Central memory CD8-positive, alpha-beta T cell (primary cell): ENCODE measurements around the gene FARP1.

ENCODE experiments used
- ATAC-seq: fragments of 150-1000 bp; cut with Tn5 transposase; replicated peaks from 2 replicates; pipeline ENCODE4 v1.10.0; 2022; ENCODE audit warnings: mild to moderate bottlenecking, moderate FRiP score, moderate number of reproducible peaks; ENCODE audit not compliant: poor library complexity, severe bottlenecking; ENCODE audit errors: extremely low read depth
- DNase-seq, 2 donors: peaks; one replicate each; pipeline ENCODE4 v3.0.0; 2021; ENCODE audit warnings: low spot score in 2 of 2
- H3K27ac Mint-ChIP-seq: one replicate; pipeline ENCODE4 v1.8.0; 2022; ENCODE audit warnings: low read depth, mild to moderate bottlenecking, moderate library complexity, mixed read lengths
- H3K27me3 Mint-ChIP-seq: one replicate; pipeline ENCODE4 v1.8.0; 2022; ENCODE audit warnings: mixed read lengths
- H3K36me3 Mint-ChIP-seq: one replicate; pipeline ENCODE4 v1.8.0; 2022; ENCODE audit warnings: mild to moderate bottlenecking, moderate library complexity, mixed read lengths; ENCODE audit not compliant: insufficient read depth
- H3K4me1 Mint-ChIP-seq: one replicate; pipeline ENCODE4 v1.8.0; 2022; ENCODE audit warnings: mixed read lengths
- H3K4me3 Mint-ChIP-seq: one replicate; pipeline ENCODE4 v1.8.0; 2022; ENCODE audit warnings: mild to moderate bottlenecking, moderate library complexity, mixed read lengths
- H3K9me3 Mint-ChIP-seq: one replicate; pipeline ENCODE4 v1.8.0; 2022; ENCODE audit warnings: mixed read lengths

FARP1 gene

GRCh38 chr13:98413796-98414195 is 270.9 kb downstream of the FARP1 start:
- H3K4me3 Mint-ChIP-seq, result no peak overlapping the region
- H3K36me3 Mint-ChIP-seq, result peaks cover 2% of the 10 kb centered on the region
- H3K4me1 Mint-ChIP-seq, result peaks cover 13% of the 10 kb centered on the region
- no peak for DNase-seq
- no peak for ATAC-seq
- H3K27me3 Mint-ChIP-seq, result peaks cover 82% of the 10 kb centered on the region
- H3K27ac Mint-ChIP-seq, result no peak overlapping the region
- peaks cover 7% of the 10 kb centered on the region for H3K9me3 Mint-ChIP-seq

GRCh38 chr13:98415326-98416070 is 272.6 kb downstream of the FARP1 start:
- peaks cover 7% of the 10 kb centered on the region for H3K9me3 Mint-ChIP-seq
- no peak overlapping the region for H3K27ac Mint-ChIP-seq
- ATAC-seq, result no peak
- no peak overlapping the region for H3K4me3 Mint-ChIP-seq
- no peak for DNase-seq
- H3K36me3 Mint-ChIP-seq, result peaks cover 2% of the 10 kb centered on the region
- H3K4me1 Mint-ChIP-seq, result peaks cover 13% of the 10 kb centered on the region
- peaks cover 81% of the 10 kb centered on the region for H3K27me3 Mint-ChIP-seq

GRCh38 chr13:98416408-98416807 is 273.5 kb downstream of the FARP1 start:
- Mint-ChIP-seq H3K9me3 (peaks cover 7% of the 10 kb centered on the region), H3K4me1 (peaks cover 9% of the 10 kb centered on the region), H3K4me3 (no peak overlapping the region), H3K27me3 (peaks cover 81% of the 10 kb centered on the region), H3K27ac (no peak overlapping the region), H3K36me3 (peaks cover 2% of the 10 kb centered on the region)
- ATAC-seq, result no peak
- DNase-seq, result no peak

GRCh38 chr13:98419786-98420553 is 277.1 kb downstream of the FARP1 start:
- Mint-ChIP-seq H3K27me3 (peaks cover 67% of the 10 kb centered on the region), H3K9me3 (peaks cover 7% of the 10 kb centered on the region), H3K36me3 (no peaks in the 10 kb centered on the region), H3K4me3 (no peak overlapping the region), H3K4me1 (no peaks in the 10 kb centered on the region), H3K27ac (no peak overlapping the region)
- DNase-seq, result no peak
- ATAC-seq, result no peak

- H3K4me1 Mint-ChIP-seq, result no peaks in the 10 kb centered on the region
Measured at GRCh38 chr13:98420554-98421175, 277.8 kb downstream of the FARP1 start.

GRCh38 chr13:98422046-98422445 is 279.2 kb downstream of the FARP1 start:
- H3K27me3 Mint-ChIP-seq, result peaks cover 69% of the 10 kb centered on the region
- no peak for ATAC-seq
- H3K27ac Mint-ChIP-seq, result no peak overlapping the region
- no peak overlapping the region for H3K4me3 Mint-ChIP-seq
- H3K4me1 Mint-ChIP-seq, result no peaks in the 10 kb centered on the region
- H3K9me3 Mint-ChIP-seq, result peaks cover 2% of the 10 kb centered on the region
- peaks cover 2% of the 10 kb centered on the region for H3K36me3 Mint-ChIP-seq
- no peak for DNase-seq

More at GRCh38 chr13:98420554-98421175, 277.8 kb downstream of the FARP1 start:
- Mint-ChIP-seq H3K27me3 (peaks cover 64% of the 10 kb centered on the region), H3K4me3 (no peak overlapping the region), H3K9me3 (peaks cover 7% of the 10 kb centered on the region), H3K27ac (no peak overlapping the region), H3K36me3 (peaks cover under 1% of the 10 kb centered on the region)
- no peak for DNase-seq
- ATAC-seq, result no peak

- H3K36me3 Mint-ChIP-seq, result peaks cover 4% of the 10 kb centered on the region
- no peak overlapping the region for H3K4me3 Mint-ChIP-seq
- no peaks in the 10 kb centered on the region for H3K9me3 Mint-ChIP-seq
- no peaks in the 10 kb centered on the region for H3K4me1 Mint-ChIP-seq
- H3K27ac Mint-ChIP-seq, result no peak overlapping the region
- no peak for DNase-seq
- ATAC-seq, result no peak
- H3K27me3 Mint-ChIP-seq, result peaks cover 78% of the 10 kb centered on the region
Measured at GRCh38 chr13:98423417-98423816, 280.5 kb downstream of the FARP1 start.

GRCh38 chr13:98427331-98427995 is 284.6 kb downstream of the FARP1 start:
- ATAC-seq, result no peak

GRCh38 chr13:98428256-98428966 is 285.5 kb downstream of the FARP1 start:
- Mint-ChIP-seq H3K4me1 (no peaks in the 10 kb centered on the region), H3K4me3 (no peak overlapping the region), H3K9me3 (no peaks in the 10 kb centered on the region), H3K27me3 (peaks cover 83% of the 10 kb centered on the region), H3K27ac (no peak overlapping the region), H3K36me3 (peaks cover 4% of the 10 kb centered on the region)
- DNase-seq, result no peak
- no peak for ATAC-seq

More at GRCh38 chr13:98427331-98427995, 284.6 kb downstream of the FARP1 start:
- no peak for DNase-seq
- Mint-ChIP-seq H3K27ac (no peak overlapping the region), H3K36me3 (peaks cover 4% of the 10 kb centered on the region), H3K9me3 (no peaks in the 10 kb centered on the region), H3K4me1 (no peaks in the 10 kb centered on the region), H3K4me3 (no peak overlapping the region), H3K27me3 (peaks cover 83% of the 10 kb centered on the region)

GRCh38 chr13:98429081-98429480 is 286.2 kb downstream of the FARP1 start:
- H3K4me1 Mint-ChIP-seq, result no peaks in the 10 kb centered on the region
- no peak overlapping the region for H3K4me3 Mint-ChIP-seq
- no peak for ATAC-seq
- peaks cover 4% of the 10 kb centered on the region for H3K36me3 Mint-ChIP-seq
- H3K9me3 Mint-ChIP-seq, result no peaks in the 10 kb centered on the region
- peaks cover 87% of the 10 kb centered on the region for H3K27me3 Mint-ChIP-seq
- DNase-seq, result no peak
- no peak overlapping the region for H3K27ac Mint-ChIP-seq

- no peaks in the 10 kb centered on the region for H3K9me3 Mint-ChIP-seq
- H3K27ac Mint-ChIP-seq, result no peak overlapping the region
- H3K27me3 Mint-ChIP-seq, result peaks cover 87% of the 10 kb centered on the region
- peaks cover 4% of the 10 kb centered on the region for H3K36me3 Mint-ChIP-seq
- no peaks in the 10 kb centered on the region for H3K4me1 Mint-ChIP-seq
- ATAC-seq, result no peak
- no peak overlapping the region for H3K4me3 Mint-ChIP-seq
- DNase-seq, result no peak
Measured at GRCh38 chr13:98429531-98429930, 286.6 kb downstream of the FARP1 start.
